HEK293T (cell line): ENCODE measurements around the gene NDUFS1.
"Not testable (repeated sequence)": the region's sequence is repeated elsewhere in the genome, so short reads cannot be mapped to it uniquely, and the experiment has no call there.

Experiments
- BHLHE40 ChIP-seq: fragments of 450-650 bp; IDR thresholded peaks from 2 replicates; pipeline ENCODE4 v1.6.1; 2016; ENCODE audit warnings: mild to moderate bottlenecking, moderate library complexity, borderline replicate concordance
- NFRKB ChIP-seq: fragments of 450-650 bp; IDR thresholded peaks from 2 replicates; pipeline ENCODE4 v1.6.1; 2016; ENCODE audit warnings: mild to moderate bottlenecking, moderate library complexity
- TARDBP ChIP-seq: fragments of 450-650 bp; IDR thresholded peaks from 2 replicates; pipeline ENCODE4 v1.6.1; 2016

DNA sequence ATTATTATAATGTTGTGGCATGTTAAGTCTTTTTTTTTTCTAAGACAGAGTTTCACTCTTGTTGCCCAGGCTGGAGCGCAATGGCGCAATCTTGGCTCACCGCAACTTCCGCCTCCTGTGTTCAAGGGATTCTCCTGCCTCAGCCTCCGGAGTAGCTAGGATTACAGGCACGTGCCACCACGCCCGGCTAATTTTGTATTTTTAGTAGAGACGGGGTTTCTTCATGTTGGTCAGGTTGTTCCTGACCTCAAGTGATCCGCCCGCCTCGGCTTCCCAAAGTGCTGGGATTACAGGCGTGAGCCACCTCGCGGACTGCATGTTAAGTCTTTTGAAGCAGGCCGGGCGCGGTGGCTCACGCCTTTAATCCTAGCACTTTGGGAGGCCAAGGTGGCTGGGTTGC lies 60.4 kb downstream of the NDUFS1 start:
- TF ChIP-seq NFRKB, TARDBP, BHLHE40: not testable (repeated sequence)
